T-helper 2 cell (primary cell): ENCODE measurements around the gene DNASE1.
"Not testable (repeated sequence)": the region's sequence is repeated elsewhere in the genome, so short reads cannot be mapped to it uniquely, and the experiment has no call there.

Source experiments
- DNase-seq, 5 experiments: peaks; one replicate each; pipeline versions ENCODE4 v3.0.0 to v3.0.0-alpha.2; 2012 to 2022

Gene DNASE1

DNA sequence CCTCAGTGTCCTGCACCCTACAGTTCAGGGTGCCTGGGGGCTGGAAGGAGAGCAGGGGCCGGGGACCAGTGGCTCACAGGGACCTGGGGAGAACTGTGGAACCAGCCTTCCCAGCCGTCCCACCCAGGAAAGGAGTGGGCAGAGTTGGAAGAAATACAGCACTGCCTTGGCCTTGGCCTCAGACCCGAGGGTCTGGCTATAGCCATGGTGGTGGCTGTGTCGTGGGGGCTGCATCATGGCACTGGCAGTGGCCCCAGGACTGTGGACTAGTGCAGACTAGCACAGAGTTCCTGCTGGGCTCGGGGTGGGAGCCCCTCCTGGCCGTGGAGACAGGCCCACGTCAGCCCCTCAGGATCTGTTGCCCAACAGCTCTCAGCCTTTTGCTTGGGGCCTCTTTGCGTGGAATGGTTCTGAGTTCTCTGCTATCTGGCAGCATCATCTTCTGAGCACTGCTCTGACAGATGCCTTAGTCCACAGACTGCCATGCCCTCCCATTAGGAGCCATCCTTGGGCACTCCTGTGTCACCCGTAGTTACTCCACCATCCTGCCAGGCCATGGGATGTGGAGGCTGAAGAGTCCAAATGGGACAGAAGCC, 12.6 kb upstream of the DNASE1 start:
- DNase-seq, result no peak

- no peak for DNase-seq
These were observed 11.9 kb upstream of the DNASE1 start for GRCh38 chr16:3642397-3643094.

DNA sequence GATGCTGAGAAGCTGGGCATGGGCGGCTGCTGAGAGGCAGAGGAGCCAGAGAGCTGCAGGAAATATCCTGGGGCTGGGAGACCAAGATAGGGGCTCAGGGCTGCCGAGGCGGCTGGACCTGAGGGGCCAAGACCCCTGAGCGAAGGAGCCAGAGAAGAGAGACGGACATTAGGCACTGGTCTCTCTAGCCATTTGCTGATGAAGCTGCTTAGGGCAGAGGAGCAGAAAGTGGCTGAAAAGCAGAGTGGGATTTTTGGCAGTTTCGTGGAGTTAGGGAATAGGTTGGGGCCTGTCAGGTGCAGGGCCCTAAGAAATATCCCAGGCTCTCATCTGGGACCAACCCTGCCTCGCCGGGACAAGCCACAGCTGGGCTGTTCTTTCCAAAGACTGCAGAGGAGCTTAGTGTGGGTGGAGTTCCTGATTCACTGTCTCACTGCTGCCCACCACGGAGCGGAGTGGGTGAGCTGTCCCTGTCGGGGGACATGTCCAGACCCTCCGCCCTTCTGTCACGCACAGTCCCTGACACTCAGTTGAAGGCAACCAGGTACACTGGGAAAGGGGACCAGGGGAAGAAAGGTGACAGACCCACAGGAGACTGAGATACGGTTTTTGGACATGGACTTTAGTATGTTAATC, 11.3 kb upstream of the DNASE1 start:
- no peak for DNase-seq

DNA sequence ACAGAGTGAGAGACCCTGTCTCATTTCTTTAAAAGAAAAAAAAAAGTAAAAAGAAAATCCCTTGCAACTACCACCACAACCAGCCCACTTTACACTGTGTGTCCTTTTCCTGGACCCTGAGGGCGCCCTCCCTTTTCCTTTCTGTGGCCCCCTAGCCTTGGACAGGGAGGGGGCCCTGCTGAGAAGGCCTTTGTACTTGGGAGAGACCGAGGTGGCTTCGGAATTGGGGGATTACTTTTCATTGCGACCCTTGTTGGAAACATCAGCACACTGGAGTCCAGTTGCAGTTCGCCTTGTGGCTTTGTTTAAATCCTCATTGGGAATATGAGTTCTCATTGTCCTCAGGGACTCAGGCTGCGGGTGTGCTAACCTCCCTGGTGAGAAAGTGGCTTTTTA, 9.4 kb upstream of the DNASE1 start:
- no peak for DNase-seq

DNA sequence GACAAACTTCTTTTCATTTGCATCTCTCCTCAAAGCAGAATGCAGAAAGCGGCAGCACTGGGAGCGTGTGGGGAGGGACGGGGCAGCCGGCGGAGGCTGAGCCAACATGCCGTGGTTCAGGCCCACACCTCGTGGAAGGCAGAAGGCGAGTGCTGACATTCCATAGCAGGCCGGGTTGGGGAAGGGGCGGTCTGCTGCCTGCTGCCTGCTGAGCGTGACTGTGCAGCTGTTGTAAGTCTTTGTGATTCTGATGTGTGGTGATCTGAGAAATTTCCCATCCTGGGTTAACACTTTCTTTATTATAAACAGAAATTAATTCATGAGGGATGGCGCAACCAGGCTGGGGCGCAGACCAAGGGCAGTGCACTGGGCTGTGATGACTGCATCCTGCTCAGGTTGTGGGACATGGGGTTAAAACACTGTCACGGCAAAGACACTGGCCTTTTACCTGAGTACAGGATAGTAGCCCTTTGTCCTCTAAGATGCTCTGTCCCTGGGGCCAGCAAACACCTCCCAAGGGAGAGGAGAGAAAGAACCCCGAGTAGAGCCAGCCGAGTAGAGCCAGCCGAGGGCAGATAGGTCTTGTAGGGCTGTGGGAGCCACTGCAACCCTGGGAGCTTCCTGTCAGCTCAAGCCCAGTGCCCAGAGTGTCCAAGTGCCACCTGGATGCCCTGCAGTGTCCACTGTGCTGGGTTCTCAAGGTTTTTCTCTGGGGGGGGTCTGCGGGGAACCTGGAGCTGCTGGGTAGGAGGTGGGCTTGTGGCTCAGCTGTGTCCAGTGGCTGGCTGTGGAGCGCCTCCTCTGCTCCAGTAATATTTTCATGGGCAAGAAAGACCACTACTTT, 8.8 kb upstream of the DNASE1 start:
- DNase-seq, result no peak

DNA sequence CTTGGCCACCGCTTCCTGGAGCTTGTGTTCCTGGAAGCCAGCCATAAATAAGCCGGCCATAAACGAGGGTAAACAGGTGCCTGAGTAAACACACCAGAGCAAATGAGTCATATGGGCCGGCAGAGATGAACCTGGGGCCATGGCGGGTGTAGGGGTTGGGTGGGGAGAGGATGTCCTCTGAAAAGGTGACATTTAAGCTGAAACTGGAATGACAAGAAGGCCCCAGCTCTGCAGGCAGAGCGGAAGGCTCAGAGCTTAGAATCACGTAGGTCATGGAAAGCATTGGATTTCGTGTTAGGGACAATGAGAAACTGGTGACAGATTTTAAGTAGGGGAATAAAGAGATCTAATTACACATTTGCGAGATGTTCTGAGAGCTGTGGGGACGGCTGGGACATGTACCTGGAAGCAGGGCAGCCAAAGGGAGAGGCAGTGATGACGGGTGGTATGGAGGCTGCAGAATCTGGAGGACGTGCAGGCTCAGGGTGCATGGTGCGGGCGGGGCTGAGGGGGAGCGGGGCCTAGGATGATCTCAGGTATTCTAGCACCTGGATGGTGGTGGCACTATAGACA, 8.1 kb upstream of the DNASE1 start:
- no peak for DNase-seq

DNA sequence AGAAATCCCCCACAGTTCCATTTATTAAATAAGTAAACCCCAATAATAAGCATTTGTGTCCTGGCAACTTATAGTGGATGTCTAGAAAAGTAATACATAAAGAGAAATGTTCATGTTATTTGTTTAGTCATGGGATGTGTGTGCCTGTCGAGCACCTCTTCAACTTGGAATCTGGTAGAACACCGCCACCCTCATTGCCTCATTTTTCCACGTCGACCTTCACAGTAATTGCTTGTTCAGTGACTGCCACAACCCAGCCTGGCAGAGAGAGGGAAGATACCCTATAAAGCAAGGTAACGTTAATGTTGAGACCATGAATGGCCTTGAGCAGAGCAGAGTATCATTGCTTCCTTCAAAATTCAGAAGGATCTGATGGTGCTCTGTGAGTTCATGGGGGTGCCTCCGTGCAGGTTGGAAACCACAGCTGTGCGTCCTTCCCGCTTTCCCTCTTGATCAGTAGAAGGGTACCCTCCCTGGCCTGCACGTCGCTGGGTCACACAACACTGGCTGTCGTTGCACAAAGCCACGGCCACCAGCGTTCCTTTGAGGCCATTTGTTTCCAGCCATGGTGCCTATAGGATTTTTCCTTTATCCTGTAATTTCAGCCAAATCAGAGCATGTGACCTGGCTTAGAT, 3.7 kb upstream of the DNASE1 start:
- DNase-seq, result no peak

DNA sequence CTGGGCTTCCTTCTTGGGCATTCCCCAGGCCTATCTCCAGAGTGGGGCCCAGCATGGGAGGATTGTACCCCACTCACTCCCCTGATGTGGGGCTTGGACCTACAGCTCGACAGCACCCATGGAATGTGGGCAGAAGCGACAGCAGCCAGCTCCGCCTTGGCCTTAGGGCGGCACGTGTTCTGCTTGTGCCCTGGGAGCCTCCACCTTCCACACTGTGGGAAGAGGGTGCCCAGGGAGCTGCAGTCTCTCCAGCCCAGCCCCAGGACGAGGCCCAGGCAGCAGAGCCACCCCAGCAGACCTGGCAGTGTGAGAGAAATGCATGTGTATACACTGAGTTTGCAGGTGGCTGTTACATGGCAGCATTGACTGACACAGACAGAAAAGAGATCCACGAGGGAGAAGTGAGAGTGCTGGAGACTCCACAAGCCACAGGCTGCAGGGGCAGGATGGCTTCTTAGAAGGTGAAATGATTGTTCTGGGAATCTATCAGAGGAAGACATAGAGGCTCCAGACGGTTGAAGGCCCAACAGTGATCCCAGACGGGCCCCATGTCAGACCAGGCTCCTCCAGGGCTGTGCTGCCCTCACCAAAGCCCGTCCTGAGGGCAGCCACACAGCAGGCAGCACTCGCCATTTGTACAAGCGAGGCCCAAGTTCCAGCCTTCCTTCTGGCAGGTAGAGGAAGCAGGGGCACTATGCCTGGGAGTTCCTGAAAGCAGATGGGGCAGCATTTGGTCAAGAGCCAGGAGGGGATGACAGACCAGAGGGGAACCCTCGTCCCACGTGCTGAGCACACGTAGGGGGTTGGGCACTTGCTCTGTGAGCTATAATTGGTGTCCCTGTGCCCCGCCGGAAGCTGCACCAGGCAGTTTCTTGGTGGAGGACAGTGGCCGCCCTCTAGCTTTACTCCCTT, 2.8 kb upstream of the DNASE1 start:
- no peak for DNase-seq

- no peak for DNase-seq
These were observed 1.9 kb upstream of the DNASE1 start for GRCh38 chr16:3652373-3653195.

DNA sequence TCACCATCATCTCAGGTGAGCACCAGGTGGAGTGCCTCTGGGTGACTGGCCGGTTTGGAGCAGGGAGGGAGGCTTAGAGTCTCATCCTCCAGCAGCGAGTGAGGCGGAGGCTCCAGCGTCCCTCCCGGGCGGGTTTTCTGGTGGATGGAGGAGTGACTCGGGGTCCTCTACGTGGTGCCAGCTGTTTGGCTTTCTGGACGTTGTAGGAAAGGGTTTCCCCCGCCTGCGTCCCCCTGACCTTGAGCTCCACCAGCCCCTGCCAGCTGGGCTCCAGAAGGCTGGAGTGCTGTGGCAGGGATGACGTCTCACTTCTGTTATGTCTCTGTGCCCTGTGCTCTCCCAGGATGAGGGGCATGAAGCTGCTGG, 522 bp downstream of the DNASE1 start:
- DNase-seq, result no peak

GRCh38 chr16:3655396-3656159, 1.1 kb downstream of the DNASE1 start:
- DNase-seq, result no peak

DNA sequence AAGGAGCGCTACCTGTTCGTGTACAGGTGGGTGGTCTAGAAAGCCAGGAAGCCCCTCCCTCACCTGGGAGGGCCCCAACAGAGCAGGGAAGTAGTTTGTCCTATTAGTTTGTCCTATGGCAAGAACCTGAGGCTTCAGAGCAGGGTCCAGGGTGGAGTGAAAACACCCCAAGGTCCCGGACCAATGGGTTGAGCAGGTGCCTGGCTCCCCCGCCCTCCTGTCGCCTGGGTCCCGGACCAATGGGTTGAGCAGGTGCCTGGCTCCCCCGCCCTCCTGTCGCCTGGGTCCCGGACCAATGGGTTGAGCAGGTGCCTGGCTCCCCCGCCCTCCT, 1.6 kb downstream of the DNASE1 start:
- DNase-seq, result not testable (repeated sequence)

DNA sequence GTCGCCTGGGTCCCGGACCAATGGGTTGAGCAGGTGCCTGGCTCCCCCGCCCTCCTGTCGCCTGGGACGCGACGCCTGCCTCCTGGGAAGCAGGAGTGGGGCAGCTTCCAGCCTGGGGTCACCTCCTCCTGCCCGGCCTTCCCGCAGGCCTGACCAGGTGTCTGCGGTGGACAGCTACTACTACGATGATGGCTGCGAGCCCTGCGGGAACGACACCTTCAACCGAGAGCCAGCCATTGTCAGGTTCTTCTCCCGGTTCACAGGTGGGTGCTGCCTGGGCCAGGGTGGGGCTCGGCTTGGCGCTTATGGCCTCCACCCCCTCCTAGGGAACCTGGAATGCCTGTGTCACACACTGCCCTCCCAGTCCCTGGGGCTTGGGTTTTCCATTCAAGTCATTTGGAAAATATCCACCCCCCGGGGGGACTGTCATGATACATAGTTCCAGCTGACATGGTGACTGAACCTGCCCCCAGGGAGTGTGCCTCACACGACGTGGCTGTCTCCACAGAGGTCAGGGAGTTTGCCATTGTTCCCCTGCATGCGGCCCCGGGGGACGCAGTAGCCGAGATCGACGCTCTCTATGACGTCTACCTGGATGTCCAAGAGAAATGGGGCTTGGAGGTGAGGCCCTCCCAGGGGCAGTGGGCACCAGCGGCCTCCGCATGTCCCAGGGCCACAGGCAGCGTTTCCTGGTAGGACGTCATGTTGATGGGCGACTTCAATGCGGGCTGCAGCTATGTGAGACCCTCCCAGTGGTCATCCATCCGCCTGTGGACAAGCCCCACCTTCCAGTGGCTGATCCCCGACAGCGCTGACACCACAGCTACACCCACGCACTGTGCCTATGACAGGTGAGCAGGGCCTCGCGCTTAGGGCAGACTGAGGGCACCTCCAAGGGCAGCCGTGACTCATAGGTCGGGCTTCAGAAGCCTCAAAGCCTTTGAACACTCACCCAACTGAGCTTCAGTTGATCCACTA, 2.3 kb downstream of the DNASE1 start:
- no peak for DNase-seq

GRCh38 chr16:3659251-3659650, 4.8 kb downstream of the DNASE1 start:
- DNase-seq, result peak in 1 of 5 experiments; percentile 17

DNA sequence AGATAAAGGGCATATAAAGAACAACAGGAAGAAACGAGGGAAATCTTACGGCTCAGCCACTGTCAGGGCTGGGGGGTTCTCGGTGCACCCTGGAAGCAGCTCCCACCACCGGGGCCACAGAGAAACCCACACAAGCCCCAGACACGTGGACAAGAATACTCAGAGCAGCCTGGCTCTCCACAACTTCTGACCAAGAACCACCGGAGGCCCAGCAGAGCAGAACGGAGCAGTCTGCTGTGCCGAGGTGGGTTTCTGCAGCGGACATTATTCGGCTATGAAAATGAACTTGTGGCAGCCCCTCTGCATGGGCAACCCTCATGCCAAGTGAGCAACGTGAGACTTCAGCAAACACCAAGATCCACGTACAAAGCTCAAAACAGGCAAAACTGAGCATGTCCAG, 6.8 kb downstream of the DNASE1 start:
- no peak for DNase-seq

DNA sequence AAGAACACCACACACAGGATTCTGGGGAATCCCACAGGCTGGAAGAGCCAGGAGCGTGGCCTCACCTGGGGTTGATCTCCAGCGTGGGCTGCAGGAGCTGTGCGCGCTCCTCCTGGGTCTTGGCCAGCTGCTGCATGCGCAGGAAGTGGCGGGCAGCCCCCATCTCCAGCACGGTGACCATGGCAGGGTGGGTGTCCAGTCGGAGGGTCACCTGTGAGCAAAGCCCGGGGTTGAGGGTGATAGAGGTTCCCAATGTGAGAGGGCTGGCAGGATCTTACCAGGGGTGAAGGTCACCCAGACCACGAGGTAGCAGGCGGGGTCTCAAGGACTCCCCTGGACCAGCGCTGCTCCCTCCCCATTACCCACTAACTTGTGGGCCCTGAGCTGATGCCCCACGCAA, 7.4 kb downstream of the DNASE1 start:
- DNase-seq, result no peak

DNA sequence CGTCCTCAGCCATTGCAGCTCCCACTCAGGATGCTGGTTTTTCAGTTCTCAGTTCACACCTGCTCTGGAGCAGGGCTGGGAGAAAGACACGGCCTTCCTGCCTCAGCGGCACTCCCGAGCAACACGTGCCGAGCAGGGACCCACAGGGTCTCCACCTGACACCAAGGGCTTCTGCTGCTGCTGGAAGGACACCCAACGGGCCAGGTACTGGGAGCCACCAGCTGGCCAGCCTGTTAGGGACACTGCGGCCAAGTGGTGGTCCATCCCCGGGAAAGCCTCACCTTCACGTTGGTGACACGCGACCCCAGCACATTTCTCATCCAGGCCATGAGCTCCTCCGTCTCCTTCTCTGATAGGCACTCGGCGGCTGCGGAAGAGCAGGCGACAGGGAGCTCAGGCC, 8.1 kb downstream of the DNASE1 start:
- no peak for DNase-seq

DNA sequence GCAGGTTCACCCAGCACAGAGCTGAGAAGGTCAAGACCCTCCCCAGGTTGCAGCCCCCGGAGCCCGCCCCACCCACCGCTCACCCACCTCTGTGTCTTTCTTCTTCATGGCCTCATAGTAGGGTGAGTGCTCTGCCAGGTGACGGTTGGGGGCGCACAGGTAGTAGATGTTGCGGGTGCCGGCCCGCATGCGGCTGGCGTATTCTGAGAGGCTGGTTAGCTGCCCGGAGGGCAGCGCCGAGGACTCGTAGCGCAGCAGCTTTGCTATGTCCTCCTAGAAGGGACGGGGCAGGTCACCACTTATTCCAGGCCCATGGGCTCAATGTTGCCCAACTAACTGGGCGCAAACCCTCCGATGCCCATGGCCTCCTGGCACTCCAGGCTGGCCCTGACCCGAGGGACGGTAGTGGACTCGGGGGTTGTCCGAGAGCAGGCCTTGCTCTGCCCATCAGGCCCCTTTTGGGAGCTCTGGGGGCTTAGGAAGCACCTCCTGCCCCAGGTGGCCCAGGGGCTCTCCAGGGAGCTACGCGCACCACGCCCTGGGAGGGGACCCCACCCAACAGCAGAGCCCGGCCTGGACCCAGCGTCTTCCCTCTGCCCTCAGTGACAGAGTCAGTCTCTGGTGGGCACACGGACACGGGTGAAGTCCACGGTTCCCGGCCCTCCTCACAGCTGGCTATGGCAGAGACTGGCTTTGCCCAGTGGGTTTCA, 9.9 kb downstream of the DNASE1 start:
- no peak for DNase-seq
